A172 (cell line): ENCODE data around the gene USO1. TPM values are rescaled to one million over a fixed set of nuclear protein-coding genes. Genes with fewer than 3 reads are reported as not detected.
"Not testable (repeated sequence)": the region's sequence is repeated elsewhere in the genome, so short reads cannot be mapped to it uniquely, and the experiment has no call there.

Experiments used
- DNase-seq: peaks from one replicate; pipeline ENCODE4 v3.0.0-alpha.2; 2015; ENCODE audit warnings: low spot score
- total RNA-seq: library from RNA; depleted of rRNA; stranded (reverse); fragments of >200 nt; shearing (Covaris generic); gene quantifications from 2 replicates; pipeline ENCODE4 v1.2.3, GENCODE V29; 2014

The USO1 gene
- total RNA-seq, 1 experiment from 2014 or later: 49.9 TPM

- no peak for DNase-seq
Measured at GRCh38 chr4:75714704-75715103, 9.7 kb upstream of the USO1 start.

GRCh38 chr4:75715105-75715799 lies 9.1 kb upstream of the USO1 start:
- no peak for DNase-seq

DNA sequence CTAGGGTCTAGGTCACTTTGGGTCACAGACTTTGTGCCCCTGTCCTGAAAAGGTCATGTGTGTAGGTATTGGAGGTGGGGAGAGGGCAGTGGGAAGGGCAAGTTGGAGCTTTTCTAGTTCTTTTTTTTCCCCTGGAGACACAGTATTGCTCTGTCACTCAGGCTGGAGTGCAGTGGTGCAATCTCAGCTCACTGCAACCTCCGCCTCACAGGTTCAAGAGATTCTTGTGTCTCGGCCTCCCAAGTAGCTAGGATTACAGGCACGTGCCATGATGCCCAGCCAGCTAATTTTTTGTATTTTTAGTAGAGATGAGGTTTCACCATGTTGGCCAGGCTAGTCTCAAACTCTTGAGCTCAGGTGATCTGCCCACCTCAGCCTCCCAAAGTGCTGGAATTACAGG lies 8.3 kb upstream of the USO1 start:
- DNase-seq: not testable (repeated sequence)

- no peak for DNase-seq
Measured at GRCh38 chr4:75717408-75717807, 7.0 kb upstream of the USO1 start.

DNA sequence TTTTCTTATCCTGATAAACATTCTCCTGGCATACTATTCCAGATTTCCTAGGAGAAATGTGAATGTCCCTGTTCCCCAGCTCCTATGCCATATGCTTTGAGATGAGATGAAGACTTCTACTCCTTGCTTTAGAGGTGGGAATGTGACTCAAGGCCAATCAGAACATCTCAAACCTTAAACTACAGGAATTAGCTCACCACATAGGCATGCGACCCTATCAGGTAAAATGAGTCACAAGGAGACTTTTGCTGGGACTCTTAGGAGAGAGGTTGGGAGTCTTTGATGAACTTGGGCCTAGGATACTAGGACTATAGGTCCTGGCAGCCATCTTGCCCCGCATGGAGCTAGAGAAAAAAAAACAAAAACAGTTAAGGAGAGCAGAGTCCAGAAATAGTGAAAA lies 5.8 kb upstream of the USO1 start:
- DNase-seq: no peak

- no peak for DNase-seq
Measured at GRCh38 chr4:75722417-75722816, 2.0 kb upstream of the USO1 start.

- DNase-seq: no peak
Measured at GRCh38 chr4:75723163-75724065, 963 bp upstream of the USO1 start.

DNA sequence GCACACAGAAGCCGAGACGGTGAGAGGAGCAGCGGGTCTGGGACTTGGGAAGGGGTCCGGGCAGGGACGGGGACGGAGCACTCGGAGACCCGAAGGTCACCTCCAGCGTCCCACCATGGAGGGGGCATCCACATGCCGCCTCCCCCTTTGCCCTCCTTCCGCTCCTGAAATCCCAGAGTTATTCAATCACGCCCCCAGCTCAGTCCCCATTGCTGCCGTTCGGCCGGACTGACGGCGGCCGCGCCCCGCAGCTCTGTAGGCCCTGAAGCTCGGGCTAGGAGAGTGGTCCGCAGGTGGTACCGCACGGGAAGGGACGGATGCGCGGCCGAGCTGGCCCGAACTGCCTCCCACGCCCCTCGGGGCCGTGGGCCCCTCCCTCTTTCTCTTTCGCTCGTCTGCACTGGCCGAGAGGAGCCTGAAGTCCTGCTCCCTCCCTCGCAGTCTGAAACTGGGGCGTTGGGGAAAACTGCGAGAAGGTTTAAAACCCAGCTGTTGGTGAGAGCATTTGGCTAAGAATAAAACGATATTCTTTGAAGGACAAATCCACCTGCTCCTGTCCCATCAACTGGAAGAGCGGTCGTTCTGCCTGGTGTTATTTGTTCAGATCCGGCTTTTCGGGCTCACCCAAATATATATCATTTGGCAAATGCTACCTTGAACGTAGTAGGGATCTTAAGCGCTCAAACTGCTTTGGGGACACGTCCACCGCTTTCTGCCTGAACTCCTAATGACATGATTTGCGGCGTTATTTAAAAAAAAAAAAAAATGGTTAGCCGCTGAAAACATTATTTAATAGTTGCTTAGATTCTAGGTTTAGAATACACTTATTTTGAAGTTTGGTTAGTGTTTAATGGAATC lies 719 bp downstream of the USO1 start:
- peak; percentile 28 for DNase-seq

DNA sequence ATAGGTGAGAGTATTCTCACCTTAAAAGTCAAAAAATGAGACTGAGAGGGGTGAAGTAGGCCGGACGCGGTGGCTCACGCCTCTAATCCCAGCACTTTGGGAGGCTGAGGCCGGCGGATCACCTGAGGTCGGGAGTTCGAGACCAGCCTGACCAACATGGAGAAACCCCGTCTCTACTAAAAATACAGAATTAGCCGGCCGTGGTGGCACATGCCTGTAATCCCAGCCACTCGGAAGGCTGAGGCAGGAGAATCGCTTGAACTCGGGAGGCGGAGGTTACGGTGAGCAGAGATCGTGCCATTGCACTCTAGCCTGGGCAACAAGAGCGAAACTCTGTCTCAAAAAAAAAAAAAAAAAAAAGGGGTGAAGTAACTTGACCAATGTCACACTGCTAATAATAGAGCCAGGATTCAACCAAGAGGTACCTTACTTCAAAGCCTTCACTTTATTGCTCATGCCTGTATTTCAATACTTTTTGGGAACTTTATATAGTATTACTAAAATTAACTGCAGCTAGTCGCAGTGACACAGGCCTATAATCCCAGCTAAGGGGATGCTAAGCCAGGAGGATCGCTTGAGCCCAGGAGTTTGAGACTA lies 1.7 kb downstream of the USO1 start:
- not testable (repeated sequence) for DNase-seq

GRCh38 chr4:75726577-75726976 lies 2.2 kb downstream of the USO1 start:
- DNase-seq: no peak

- DNase-seq: no peak
Measured at GRCh38 chr4:75727073-75727472, 2.7 kb downstream of the USO1 start.

GRCh38 chr4:75729836-75730235 lies 5.5 kb downstream of the USO1 start:
- DNase-seq: no peak

DNA sequence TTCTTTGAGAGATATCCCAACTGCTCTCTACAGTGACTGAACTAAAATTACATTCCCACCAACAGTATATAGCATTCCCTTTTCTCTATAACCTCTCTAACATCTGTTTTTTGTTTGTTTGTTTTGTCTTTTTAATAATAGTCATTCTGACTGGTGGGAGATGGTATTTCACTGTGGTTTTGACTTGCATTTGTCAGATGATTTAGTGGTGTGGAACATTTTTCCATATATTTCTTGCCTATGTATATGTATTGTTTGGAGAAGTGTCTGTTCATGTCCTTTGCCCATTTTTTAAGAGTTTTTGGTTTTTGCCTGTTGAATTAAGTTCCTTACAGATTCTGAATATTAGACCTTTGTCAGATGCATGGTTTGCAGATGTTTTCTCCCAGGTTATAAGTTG lies 9.0 kb downstream of the USO1 start:
- no peak for DNase-seq

DNA sequence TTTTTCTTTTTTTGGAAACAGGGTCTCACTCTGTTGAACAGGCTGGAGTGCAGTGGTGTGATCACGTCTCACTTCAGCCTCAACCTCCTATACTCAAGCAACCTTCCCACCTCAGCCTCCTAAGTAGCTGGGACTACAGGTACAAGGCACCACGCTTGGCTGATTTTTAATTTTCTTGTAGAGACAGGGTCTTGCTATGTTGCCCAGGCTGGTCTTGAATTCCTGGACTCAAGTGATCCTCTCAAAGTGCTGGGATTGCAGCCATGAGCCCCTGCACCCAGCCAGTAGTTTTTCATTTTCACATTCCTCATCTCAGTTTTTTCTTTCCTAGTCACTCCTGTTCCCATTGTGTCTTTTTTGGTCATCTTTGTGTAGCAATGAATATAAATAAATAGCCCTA lies 11.1 kb downstream of the USO1 start:
- no peak for DNase-seq

DNA sequence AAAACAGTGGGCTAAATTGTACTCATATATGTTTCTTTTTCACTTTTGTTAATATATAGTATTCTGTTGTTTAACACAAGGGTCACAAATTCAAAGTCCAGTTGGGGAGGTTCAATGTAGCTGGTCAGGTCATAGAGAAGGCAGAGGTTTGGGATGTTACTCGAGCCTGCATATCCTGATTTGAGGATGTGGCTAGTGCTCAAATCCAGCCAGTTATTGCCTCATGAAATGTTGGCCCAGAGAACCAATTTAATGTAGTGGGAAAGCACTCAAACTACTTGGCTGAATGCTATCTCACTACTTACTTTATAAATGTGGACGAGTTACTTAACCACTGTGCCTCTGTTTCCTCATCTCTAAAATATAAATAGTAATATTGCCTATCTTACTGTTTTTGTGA lies 12.5 kb downstream of the USO1 start:
- no peak for DNase-seq

DNA sequence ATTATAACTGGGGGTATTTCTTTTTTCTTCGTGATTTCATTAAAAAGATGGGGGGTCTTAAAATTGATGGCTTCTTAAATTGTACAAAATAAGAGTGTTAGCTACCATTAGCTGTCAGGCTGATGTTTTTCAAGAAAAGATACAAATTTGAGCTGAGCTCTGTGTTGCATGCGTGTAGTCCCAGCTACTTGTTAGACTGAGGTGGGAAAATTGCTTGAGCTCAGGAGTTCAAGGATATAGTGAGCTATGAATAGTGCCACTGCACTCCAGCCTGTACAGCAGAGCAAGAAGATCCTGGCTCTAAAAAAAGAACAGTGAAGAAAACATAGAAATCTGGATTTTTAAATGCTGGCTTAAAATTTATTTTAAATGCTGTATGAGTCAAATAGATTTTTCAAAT lies 13.0 kb downstream of the USO1 start:
- no peak for DNase-seq

- DNase-seq: no peak
Measured at GRCh38 chr4:75741027-75741426, 16.6 kb downstream of the USO1 start.

- no peak for DNase-seq
Measured at GRCh38 chr4:75742451-75742850, 18.1 kb downstream of the USO1 start.

- DNase-seq: peak; percentile 0
Measured at GRCh38 chr4:75745161-75745560, 20.8 kb downstream of the USO1 start.

- DNase-seq: no peak
Measured at GRCh38 chr4:75745721-75746199, 21.4 kb downstream of the USO1 start.

DNA sequence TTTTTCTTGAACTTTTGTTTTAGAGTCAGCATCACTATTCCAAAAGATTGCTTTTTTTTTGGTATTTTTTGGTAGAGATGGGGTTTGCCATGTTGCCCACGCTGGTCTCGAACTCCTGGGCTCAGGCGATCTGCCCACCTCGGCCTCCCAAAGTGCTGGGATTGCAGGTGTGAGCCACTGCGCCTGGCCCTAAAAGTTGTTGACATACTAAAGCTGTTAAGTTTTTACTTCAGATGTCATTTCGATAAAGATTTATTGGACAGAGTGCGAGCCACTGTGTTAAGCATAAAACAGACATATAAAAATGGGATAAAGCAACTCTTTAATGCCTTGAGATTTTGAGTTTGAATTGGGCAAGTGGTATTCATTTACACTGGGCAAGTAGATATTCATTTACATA lies 28.3 kb downstream of the USO1 start:
- DNase-seq: no peak

- DNase-seq: peak; percentile 1
Measured at GRCh38 chr4:75769036-75769435, 44.7 kb downstream of the USO1 start.
